ENCODE measurements around the gene DGKI. TPM values are rescaled to one million over a fixed set of nuclear protein-coding genes. Genes with fewer than 3 reads are reported as not detected.
A peak's percentile ranks its signal among the peaks of the same experiment; 100 is the strongest.

DGKI gene
- total RNA-seq, 1 donor from 2014 or later: 0.35 TPM

DNA sequence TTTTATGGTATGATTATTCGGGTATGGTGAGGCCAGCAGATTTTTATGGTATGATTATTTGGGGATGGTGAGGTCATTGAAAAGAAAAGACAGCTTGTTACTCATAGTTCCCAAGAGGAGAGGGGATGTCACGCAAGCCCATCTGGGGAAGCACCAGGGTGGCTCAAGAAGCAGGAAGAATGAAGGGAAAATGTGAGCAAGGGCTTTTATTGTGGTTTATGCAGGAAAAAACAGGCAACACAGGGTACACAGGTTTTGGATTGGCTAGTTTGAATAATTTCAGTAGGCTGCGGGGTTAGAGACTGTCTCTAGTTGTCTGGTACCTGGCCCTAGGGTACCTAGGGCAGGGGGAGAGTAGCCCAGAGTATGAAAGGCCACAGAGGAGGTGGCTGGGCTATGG, 26.8 kb upstream of the DGKI start:
- no peak for ATAC-seq
- no peak for DNase-seq (ENCODE audit: low spot score)

DNA sequence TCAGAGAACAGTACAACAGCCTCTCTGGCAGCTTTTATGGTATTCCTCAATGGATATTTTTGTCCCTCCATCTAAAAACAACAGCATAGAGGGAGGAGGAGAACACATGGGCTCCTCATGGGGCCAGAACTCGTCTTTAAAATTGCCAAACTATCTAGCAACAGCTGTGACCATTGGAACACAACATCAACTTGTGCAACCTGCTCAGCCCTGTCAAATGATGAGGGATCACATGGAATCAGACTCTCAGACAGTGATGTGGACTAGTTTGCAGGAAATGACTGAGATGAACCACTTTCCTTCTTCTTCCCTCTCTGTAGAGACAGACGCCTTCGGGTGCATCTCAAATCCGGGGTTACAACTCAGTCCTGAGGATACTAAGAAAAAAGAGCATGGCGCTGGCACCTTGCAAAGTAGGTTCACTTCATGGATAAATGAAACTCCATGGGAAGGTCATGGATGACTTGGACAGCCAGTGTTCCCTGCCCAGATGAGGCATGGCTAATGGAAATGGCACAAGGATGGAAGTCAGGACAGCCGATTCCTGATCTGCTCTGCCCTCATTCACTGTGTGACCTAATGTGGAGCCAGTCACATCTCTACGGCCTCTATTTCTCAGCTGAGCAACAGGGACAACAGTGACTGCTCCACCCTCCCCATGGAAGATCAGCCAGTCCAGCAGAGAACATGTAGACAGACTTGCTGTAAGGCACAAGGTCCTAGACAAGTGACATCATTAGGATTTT, 24.6 kb upstream of the DGKI start:
- ATAC-seq: no peak
- no peak for DNase-seq (ENCODE audit: low spot score)

DNA sequence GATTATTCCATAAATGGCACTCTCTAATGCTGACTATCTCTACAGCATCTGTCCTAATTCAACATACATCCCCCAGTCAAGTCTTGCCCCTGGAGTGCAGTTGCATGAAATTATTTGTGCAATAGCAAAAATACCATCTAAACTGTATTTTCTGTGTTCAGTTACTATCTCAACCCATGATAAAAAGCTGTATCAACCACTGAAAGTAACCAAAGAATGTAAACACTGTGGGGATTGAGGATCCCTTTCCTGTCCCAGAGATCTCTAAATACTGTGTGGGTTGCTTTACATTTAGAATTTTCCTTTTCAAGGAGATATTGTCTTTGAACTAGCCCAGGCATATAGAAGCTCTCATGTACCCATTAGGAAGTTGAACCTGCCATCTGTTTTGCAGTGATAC, 23.9 kb upstream of the DGKI start:
- ATAC-seq (no peak), DNase-seq (ENCODE audit: low spot score) (no peak)

DNA sequence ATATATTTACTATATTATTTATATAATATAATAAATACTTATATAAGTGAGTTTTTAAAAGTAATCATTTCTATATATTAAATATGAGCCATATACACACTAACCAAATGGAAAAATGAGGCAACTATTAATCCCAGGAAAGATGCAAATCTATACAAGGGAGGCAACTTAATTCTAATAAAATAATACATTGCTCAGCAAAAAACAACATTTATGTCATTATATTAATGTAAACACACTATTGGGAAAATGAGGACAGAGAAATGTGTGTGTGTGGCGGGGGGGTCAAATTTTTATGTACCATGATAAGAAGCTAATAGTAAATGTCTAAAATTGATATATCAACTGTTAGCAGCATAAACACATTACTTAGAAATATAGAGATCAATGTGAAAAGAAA, 23.3 kb upstream of the DGKI start:
- ATAC-seq: no peak
- no peak for DNase-seq (ENCODE audit: low spot score)

DNA sequence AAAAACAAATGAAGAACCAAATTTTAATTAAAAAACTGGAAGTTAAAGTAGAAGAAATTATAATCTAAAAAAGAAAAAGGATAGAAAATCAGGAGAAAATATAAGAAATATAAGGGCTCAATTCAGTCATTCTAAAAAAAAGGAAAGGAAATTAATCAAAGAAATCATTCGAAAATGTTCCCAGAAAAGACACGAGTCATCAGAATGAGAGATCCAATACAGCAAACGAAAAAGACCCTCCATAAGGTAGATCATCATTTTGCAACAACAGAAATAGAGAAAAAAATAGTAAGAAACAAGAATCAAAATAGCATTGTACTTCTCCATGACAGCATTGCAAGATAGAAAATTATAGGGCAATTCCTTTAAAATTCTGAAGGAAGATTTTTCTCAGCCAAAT, 22.5 kb upstream of the DGKI start:
- ATAC-seq: no peak
- no peak for DNase-seq (ENCODE audit: low spot score)

DNA sequence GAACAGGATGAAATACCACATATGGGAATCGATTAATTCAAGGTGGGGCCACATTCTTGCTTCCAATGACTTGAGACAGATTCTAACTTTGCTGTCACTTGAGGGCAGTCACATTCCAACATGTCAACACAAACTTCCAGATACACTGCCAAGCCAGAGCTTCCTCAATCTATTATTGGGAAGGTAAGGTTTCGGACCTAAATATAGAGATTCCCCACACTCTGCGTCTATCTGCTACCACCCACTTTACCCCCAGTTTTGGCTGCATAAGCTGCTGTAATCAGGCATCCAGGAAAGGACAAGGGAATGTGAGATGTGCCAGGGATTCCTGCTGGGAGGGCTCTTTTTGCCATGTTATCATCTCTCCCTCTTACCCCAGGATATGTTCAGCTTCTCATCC, 20.5 kb upstream of the DGKI start:
- ATAC-seq (no peak), DNase-seq (ENCODE audit: low spot score) (no peak)

DNA sequence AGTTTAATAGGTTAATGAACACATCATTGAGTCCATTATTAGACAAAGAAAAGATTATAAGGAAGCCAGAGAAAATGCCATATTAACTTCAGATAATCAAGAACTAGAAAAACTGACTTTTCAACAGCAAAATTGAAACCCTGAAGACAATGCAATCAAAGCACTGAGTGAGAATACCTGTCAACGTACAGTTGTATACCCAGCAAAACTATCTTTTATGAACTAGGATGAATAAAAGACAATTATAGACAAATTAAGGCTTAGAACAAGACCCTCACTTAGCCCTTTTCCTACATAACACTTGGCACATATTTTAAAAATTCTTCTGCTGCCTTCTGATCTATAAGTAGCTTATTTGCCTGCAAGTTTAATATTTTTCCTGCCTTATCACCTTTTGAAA, 19.0 kb upstream of the DGKI start:
- DNase-seq (ENCODE audit: low spot score) (no peak), ATAC-seq (no peak)

DNA sequence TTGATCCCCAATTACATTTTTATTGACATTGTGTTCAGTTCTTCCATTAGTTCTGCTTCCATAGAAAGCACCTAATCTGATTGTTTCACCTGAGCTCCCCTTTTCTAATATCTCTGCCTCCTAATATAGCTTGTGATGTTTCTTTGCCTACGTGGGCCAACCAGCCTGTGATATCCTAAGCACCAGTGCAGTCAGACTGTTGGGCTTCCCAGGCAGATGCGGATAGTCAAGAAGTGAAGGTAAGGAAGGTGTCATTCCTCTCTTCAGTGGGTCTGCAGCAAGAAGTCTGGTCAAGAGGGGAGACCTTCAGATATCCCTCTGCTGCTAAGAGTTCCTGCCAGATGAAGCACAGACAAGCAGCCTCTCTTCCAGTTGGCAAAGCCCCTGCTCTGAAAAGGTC, 16.2 kb upstream of the DGKI start:
- no peak for ATAC-seq
- no peak for DNase-seq (ENCODE audit: low spot score)

DNA sequence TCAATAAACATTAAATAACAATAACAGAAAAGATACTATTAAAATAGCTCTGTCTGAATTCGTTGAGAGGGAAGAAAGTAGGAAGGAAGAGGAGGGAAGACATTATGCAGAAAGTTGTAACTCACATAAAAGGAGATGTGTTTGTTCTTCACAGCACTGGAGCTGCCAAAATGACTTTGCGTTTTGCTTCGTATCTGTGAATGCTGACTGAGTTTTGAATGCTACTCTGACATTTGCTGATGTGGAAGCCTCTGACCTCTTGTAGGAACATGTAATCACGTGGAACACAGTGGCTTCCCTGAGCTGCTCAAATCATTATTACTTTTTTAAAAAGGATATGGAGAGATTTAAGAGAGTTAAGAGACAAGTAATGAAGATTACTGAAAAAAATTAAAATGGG, 15.6 kb upstream of the DGKI start:
- DNase-seq (ENCODE audit: low spot score) (no peak), ATAC-seq (no peak)

DNA sequence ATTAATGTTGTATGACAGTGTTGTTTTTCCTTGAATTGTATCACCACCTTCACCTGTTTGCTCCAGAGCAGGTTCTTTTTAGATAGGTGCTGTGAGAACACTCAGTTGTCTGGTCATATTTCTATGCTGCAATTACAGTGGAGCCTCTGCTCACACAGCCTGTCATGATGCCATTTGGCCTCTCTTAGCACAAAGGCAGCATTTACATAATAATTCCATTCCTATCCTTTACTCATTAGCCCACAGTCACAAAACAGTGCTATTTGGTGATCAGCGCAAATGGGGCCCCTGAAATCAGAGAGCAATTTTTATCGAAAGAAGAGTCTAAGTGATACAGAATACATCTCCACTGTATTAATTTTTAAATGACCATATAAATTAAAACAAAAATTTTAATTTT, 13.8 kb upstream of the DGKI start:
- ATAC-seq (no peak), DNase-seq (ENCODE audit: low spot score) (no peak)

DNA sequence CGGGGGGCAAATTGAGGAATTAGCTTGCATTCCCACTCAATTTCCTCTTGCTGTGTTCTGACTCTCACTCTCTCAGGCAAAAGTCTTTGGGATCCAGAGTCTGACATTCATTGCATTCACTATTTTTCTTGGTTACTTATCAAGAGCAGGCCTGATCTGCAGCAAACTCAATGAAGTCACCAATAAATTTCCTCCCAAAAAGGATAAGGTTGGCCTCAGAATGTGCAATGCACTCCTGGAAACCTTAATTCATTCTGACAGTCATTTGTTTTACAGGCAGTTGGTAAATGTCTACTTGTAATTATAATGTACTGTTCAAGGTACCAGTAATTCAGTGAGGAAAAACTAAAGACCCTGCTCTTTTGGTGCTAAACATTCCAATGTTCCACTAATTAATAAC, 6.3 kb upstream of the DGKI start:
- ATAC-seq (no peak), DNase-seq (ENCODE audit: low spot score) (no peak)

DNA sequence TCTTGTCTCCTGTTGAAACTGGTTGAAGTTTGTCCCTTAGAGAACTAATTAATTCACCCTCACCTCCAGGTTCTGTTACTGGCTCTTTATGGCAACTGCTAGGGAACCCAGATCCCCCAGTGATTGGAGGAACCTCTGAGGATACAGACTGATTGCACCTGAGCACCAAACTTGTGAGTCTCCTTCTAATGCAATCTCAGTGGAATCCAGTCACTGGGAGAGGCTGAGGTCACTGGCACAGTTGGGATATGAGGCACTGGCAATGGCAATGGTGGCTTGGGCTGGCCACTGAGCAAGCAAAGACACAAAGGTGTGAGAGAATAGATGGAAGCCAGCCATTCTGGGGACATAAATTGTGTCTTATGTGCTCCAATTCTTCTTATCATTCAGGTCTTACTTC, 5.3 kb upstream of the DGKI start:
- DNase-seq (ENCODE audit: low spot score): no peak
- no peak for ATAC-seq

DNA sequence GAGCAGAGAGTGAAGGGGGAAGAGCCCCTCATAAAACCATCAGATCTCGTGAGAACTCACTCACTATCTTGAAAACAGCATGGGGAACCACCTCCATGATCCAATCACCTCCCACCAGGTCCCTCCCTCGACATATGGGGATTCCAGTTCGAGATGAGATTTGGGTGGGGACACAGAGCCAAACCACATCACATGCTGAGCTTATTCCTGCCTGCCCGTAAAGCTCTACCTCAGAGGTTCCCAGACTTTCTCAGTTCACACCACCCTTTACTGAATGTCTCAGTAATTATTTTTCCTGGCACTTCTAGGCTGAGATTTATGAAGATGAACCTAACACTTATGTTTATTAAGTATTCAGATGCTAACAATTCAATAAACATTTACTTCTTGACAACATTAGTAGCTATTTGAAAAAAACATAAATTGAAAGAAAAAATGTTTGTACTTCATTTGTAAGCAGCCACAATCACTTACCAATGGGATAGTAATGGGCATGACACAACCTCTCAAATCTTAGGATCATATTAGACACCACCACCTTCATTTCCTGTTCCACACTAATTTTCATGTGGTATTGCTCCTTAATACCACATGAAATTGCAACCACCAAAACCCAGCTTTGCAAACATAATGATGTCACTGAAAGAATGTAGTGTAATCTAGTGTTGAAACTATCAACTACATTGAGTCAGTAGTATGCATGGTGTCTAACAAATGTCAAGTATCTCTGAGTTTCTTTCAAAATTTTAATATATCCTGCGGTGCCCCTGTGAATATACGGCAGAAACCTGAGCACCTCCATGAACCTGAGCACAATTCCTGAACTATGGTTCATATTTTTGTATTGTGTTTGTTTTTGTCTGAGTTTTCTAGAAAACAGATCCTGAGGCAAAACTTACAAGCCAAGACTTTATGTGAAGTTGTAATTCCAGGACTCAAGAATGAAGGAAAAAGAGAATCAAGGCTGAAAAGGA, 4.5 kb upstream of the DGKI start:
- ATAC-seq (no peak), DNase-seq (ENCODE audit: low spot score) (no peak)

DNA sequence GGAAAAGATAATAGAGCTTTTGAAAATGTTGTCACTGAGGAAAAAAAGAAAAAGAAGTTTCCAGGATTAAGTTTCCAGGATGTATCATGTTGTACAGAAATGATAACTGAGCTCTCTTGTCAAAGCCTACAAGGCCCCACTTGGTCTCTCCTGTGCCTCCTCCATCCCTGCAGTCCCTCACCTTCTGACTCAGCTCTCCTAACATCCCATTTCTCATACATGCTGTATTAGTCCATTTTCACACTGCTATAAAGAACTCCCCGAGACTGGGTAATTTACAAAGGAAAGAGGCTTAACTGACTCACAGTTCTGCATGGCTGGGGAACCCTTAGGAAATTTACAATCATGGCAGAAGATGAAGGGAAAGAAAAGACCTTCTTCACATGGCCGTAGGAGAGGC, 3.8 kb upstream of the DGKI start:
- ATAC-seq (no peak), DNase-seq (ENCODE audit: low spot score) (no peak)

DNA sequence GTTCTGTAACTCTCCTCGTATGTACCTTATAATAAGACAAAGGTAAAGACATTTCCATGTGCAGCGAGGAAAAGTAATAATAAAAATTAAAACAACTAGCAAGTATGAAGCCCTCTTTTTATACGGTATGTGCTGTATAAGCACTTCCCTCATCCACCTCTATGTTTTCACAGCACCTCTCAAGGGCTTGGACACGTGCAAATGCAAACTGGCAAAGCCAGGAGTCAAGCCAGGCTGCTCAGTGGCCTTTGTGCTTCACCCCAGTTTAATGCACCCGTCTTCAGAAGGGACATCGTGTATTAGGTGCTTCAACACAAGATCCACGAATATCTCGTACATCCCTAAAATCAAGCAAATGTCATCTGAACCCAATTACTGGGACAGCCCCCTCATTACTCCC, 1.3 kb upstream of the DGKI start:
- ATAC-seq: peak; percentile 18
- no peak for DNase-seq (ENCODE audit: low spot score)

DNA sequence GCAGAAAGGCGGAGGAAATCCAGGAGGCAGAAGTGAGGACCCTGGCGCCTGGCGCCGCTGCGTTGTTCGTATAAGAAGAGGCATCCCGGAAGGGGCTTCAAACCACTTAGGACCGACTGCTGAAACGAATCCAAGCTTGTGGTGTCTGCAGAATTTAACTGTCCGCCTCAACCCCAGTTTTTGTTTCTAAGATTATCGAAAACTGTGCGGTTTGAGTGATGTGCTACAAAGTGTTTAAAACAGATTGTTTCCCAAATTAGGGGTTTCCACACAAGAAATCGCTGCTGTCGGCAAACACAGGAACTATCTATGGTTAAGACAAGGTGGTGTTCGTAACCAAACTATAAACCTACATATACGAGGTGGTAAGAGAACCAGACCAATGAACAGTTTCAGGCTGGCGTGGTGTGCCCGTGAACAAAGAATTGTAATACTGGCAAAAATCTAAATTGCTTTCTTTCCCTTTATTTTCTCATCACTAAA, 835 bp upstream of the DGKI start:
- DNase-seq (ENCODE audit: low spot score) (no peak), ATAC-seq (peak; percentile 7)

DNA sequence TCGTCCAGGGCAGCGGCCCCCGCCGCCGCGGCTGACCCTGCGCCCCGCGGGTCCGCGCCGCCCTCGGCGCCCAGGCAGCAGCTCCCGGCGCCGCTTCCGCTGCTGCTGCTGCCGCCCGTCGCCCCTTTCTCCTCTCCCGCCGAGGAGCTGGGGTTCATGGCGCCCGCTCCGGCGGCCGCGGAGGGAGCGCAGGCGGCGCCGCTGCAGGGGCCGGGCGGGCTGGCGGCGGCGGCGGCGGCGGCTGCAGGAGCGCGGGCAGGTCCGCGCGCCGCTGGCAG, 286 bp downstream of the DGKI start:
- ATAC-seq: peak; percentile 37
- no peak for DNase-seq (ENCODE audit: low spot score)

DNA sequence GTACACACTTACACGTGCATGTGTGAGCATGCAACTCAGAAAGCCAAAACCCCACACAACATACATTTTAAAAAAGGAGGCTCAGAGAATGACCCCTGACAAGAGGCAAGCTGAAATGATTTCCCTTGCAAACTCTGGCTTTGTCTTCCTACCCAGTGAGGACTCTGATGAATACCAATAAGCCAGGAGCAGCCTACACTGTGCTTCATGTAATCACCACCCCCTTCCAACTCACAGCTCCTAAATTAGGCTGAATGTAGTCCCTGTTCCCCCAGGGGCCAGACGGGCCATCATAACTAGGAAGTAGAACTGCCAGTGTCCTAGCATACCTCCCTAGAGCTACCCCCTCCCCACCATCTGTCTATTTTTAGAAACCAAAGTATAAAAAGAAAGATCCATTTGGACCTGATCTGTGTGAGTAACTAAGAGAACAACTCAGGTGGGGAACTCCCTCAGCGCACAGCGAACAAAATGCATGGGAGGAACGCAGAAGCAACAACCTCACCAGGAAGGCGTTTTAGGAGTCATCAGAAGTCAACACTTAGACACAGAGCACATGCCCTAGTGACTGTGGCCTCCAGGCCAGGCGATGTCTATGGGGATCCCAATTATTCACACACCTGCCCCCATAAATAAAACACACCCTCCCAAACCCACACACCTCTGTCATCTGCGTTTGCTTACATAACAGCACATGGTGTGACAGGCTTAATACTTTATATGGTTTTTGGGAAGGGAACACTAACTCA, 1.9 kb downstream of the DGKI start:
- no peak for ATAC-seq
- no peak for DNase-seq (ENCODE audit: low spot score)

DNA sequence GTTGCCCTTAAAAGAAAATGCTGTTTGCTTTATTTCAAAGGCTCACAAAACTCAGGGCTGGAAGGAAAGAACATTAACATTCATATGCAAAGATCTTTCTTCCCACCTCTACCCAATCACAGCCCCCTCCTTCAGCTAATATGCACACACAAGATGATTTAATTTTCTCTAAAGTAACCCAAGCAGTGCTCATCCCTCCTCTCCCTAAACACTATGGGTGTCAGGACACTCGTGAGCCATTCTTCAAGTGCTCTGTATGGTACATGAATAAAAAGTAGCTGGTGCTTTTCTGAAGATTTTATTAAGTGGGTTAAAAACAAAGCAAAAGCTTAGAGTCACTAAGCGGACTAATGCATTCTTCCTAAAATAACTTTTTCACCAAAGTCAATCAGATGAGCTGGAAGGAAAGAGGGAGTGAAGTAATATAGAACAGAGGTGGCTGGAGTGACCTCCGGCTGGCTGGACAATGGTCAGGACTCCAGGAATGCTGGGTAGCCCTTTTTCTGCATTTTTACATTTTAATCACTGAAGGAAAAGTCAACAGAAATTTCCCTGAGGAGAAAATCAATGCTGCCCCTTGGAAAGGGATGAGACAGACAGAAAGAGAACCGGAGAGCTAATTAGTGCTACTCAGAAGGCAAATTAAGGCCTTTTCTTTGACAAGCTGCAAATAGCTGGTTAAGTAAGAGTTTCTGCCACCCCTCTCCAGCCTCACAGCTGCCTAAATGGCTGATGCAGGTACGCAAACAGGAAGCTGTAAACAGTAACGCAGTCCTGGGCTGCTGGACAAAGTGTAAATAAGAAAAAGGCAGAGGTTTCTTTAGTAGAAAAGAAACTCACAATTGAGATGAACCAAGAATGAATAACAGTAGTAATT, 6.6 kb downstream of the DGKI start:
- peak; percentile 95 for ATAC-seq
- peak; percentile 64 for DNase-seq (ENCODE audit: low spot score)

DNA sequence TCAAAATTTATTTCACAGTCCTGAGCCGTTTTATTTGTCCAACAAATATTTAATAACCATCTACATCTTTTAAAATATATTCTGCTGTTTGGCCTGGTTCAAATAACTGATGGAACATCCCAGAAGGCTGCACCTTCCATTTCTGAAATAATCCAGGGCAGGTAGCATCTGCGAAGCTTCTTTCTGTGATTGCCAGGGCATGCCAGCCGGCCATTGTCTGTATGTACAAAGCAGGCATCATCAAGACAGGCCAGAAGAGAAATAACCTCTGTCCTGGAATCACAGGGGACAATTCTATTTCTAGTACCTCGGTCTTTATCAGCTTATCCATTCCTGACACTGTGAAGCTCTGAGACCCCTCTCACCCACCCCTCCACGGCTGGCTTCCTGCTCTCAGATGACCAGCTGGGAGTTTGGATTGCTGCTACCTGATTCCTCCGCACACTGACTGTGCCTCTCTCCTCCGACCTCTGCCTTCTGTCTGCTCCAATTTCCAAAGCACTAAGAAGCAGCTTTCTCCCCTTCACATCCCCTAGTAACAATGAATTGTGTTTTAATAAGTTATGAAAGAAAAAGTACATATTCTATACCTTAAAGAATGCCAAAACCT, 8.0 kb downstream of the DGKI start:
- ATAC-seq (no peak), DNase-seq (ENCODE audit: low spot score) (no peak)

Data from left lobe of liver (tissue), 2 donors.